Gastrocnemius medialis (tissue), 4 donors: ENCODE data around the gene TSPAN9.

Experiments used
- POLR2A ChIP-seq, 2 donors: fragments of 450-650 bp; IDR thresholded peaks; one replicate each; pipeline ENCODE4 v1.6.1; 2017; ENCODE audit warnings: antibody characterized with exemption in 2 of 2, mild to moderate bottlenecking in 2 of 2, moderate library complexity in 2 of 2
- TF ChIP-seq, protein P1 (sequence below), 5 experiments: fragments of 450-650 bp in 3 of 5; fragments of 200-600 bp in 2 of 5; sonication (generic) in 2 of 5; IDR thresholded peaks in 4 of 5; conservative IDR thresholded peaks in 1 of 5; 1 replicate in 4 of 5; 2 replicates in 1 of 5; pipeline ENCODE4 v1.5.1; 2016 to 2019; ENCODE audit warnings: antibody characterized with exemption in 5 of 5, mild to moderate bottlenecking in 3 of 5, moderate library complexity in 3 of 5

DNA sequence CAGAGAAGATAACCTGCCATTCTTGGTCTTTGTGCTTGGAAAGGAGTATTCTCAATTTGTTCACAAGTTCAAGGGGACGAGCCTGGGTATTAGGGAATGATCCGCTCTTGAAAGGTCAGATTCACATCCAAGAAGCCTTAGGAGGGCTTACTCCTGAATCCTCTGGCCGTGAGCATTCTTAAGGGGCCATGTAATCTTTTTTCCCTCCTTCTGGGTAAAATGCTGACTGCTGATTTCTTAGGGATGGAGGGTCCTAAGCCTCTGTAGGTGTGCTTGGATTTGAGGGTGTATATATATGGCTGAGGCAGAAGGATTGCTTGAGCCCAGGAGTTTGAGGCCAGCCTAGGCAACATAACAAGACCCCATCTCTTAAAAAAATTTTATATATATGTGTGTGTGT lies 149.1 kb downstream of the TSPAN9 start:
- TF ChIP-seq, protein P1, sequence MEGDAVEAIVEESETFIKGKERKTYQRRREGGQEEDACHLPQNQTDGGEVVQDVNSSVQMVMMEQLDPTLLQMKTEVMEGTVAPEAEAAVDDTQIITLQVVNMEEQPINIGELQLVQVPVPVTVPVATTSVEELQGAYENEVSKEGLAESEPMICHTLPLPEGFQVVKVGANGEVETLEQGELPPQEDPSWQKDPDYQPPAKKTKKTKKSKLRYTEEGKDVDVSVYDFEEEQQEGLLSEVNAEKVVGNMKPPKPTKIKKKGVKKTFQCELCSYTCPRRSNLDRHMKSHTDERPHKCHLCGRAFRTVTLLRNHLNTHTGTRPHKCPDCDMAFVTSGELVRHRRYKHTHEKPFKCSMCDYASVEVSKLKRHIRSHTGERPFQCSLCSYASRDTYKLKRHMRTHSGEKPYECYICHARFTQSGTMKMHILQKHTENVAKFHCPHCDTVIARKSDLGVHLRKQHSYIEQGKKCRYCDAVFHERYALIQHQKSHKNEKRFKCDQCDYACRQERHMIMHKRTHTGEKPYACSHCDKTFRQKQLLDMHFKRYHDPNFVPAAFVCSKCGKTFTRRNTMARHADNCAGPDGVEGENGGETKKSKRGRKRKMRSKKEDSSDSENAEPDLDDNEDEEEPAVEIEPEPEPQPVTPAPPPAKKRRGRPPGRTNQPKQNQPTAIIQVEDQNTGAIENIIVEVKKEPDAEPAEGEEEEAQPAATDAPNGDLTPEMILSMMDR (IDR thresholded peaks at IDR 0.05 in 4 of 5, conservative IDR thresholded peaks at IDR 0.05 in 1 of 5) = no peak
- no peak for TF ChIP-seq POLR2A (IDR thresholded peaks at IDR 0.05)
